ENCODE data around the gene MCHR2. TPM values are rescaled to one million over a fixed set of nuclear protein-coding genes. Genes with fewer than 3 reads are reported as not detected.
A peak's percentile ranks its signal among the peaks of the same experiment; 100 is the strongest.
"Not testable (repeated sequence)": the region's sequence is repeated elsewhere in the genome, so short reads cannot be mapped to it uniquely, and the experiment has no call there.

MCHR2 gene, protein sequence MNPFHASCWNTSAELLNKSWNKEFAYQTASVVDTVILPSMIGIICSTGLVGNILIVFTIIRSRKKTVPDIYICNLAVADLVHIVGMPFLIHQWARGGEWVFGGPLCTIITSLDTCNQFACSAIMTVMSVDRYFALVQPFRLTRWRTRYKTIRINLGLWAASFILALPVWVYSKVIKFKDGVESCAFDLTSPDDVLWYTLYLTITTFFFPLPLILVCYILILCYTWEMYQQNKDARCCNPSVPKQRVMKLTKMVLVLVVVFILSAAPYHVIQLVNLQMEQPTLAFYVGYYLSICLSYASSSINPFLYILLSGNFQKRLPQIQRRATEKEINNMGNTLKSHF
- total RNA-seq (not detected), polyA plus RNA-seq (ENCODE audit: insufficient read length in 6 of 6) (not detected)
- long read RNA-seq, donor 1, result 0 reads
- long read RNA-seq, donor 2, result 0 reads
- long read RNA-seq, donor 3, result 0 reads
- long read RNA-seq, donor 4, result 0 reads
- long read RNA-seq, donor 5, result 0 reads
- long read RNA-seq, donor 6, result 0 reads
- long read RNA-seq, donor 7, result 0 reads
- long read RNA-seq, donor 8, result 0 reads
- long read RNA-seq, donor 9, result 0 reads
- long read RNA-seq, donor 10, result 0 reads
- long read RNA-seq, donor 11, result 0 reads
- long read RNA-seq, donor 12, result 0 reads

DNA sequence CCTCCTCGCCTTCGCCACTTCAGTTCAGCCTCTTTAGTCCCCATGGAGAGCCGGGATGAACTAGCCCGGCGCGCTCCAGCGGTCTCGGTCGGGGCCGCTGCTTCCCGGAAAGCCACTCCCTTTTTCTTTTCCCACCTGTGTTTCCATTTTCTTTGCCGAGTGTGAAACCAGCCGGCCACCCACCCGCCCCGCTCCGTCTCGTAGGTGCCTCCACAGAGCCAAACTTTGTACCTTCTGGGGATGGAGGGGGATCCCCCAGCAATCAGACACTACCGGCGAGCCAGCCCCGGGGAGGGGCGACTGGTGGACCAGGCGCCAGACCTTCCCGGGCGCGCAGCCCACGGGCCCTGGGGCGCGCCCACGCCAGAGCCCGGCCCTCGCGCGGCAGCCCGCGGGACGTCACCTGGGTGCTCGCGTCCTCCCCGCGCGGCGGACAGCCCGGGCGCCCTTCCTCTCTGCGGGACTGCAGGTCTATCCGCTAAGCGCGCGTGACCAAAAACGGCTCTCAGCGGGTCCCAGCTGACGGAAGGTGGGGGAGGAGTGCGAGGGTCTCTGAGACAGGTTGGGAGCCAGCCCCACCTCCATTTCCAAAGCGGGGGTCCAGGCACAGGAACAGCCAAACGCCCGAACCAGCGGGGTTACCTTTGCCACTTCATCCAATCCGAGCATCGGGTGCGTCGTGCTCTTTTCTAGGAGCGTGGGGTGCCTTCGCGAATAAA lies at the start of gene MCHR2:
MCHR2 (minus strand) TSS at position 691 of the 719 bp plus-strand sequence. CDS start 38,076 bp downstream, outside the sequence.
- intact Hi-C loops (cut with DNase I), result loop anchor here in 1 of 2 donors (10.0 kb wide), 1 partner anchor 119 kb away; no protein-coding TSS in a partner anchor
- peak within 1 kb of the TSS in 1 of 2 donors; percentile 7 for H3K4me3 ChIP-seq
- H3K27ac ChIP-seq, result no peak within 1 kb of the TSS
- H3K4me1 ChIP-seq, result no peaks in the 10 kb centered on the region
- H3K36me3 ChIP-seq, result no peaks in the 10 kb centered on the region
- TF ChIP-seq, protein P1, sequence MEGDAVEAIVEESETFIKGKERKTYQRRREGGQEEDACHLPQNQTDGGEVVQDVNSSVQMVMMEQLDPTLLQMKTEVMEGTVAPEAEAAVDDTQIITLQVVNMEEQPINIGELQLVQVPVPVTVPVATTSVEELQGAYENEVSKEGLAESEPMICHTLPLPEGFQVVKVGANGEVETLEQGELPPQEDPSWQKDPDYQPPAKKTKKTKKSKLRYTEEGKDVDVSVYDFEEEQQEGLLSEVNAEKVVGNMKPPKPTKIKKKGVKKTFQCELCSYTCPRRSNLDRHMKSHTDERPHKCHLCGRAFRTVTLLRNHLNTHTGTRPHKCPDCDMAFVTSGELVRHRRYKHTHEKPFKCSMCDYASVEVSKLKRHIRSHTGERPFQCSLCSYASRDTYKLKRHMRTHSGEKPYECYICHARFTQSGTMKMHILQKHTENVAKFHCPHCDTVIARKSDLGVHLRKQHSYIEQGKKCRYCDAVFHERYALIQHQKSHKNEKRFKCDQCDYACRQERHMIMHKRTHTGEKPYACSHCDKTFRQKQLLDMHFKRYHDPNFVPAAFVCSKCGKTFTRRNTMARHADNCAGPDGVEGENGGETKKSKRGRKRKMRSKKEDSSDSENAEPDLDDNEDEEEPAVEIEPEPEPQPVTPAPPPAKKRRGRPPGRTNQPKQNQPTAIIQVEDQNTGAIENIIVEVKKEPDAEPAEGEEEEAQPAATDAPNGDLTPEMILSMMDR (IDR thresholded peaks at IDR 0.05), result no peak
- DNase-seq, result peak in 1 of 4 donors; percentile 74
- H3K9me3 ChIP-seq, result no peaks in the 10 kb centered on the region
- peak; percentile 56 for ATAC-seq
- H3K27me3 ChIP-seq, result peaks cover 26 to 46% of the 10 kb centered on the region in 2 donors

DNA sequence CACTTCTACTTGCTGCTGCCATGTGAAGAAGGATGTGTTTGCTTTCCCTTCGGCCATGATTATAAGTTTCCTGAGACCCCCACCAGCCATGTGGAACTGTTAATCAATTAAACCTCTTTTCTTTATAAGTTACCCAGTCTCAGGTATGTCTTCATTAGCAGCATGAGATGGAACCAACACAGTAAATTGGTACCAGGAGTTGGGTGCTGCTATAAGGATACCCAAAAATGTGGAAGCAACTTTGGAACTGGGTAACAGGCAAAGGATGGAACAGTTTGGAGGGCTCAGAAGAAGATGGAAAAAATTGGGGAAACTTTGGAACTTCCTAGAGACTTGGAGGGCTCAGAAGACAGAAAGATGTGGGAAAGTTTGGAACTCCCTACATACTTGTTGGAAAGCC lies 44.5 kb upstream of the MCHR2 start:
- H3K27ac ChIP-seq; ATAC-seq; H3K9me3 ChIP-seq; H3K27me3 ChIP-seq; H3K36me3 ChIP-seq; H3K4me3 ChIP-seq; DNase-seq; intact Hi-C loops (cut with DNase I); H3K4me1 ChIP-seq: not testable (repeated sequence)

DNA sequence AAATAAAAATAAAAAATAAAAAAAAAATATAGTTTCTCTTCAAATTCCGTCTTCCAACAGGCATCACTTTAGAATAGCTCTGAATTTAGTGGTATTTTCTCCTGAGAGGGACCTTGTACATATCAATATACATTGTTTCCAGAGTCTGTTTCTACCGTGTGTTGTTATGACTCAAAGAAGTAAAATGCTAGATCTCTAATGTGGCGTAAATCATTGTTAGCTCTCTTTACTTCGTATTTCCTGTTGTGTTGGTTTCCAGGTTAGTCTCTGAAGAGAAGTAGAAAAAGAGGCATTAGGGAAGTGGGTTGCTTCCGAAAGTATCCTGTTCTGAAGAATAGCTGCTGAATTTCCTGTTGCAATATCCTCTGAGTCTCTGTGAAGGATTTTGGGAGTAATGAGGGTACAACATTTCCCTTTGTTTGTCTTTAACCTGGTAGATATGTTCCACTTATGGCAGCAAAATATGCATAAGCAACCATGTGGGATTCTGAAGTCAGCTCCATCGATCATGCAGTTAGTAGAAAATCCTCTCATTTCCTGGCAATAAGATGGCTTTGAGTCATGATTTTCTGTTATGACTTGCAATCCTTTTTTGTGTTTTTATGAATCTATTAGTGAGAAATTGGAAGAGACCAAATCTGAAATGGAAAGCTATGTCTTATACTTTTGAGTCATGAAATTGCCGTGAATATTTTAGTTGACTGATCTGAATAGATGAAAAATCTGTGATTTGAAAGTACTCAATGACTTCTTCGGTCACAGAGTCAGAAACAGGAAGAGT lies 42.0 kb upstream of the MCHR2 start:
- H3K27ac ChIP-seq, result no peak overlapping the region
- no peaks in the 10 kb centered on the region for H3K9me3 ChIP-seq
- intact Hi-C loops (cut with DNase I), result no loop called here
- H3K4me3 ChIP-seq, result no peak overlapping the region
- no peaks in the 10 kb centered on the region for H3K4me1 ChIP-seq
- no peak for DNase-seq
- TF ChIP-seq, protein P1 (IDR thresholded peaks at IDR 0.05), result no peak
- no peaks in the 10 kb centered on the region for H3K27me3 ChIP-seq
- no peak for ATAC-seq
- H3K36me3 ChIP-seq, result no peaks in the 10 kb centered on the region

DNA sequence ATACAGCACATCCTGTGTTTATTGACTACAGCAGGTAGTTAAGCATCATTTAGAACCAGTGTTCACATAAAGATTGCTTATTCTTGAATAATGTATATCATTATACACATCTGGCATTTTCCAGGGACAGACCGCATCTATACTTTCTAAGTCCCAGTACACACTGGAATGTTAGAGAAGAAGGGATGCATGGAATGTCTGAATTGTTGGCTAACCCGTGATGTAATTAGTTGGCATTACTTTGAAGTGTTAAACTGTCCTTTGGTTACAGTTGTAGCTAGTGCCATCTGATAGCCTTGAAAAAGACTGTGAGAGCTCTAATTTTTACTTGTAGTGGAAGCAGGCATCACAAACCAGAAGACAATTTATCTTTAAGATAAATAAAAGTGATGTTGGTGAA lies 29.8 kb upstream of the MCHR2 start:
- H3K4me1 ChIP-seq, result no peaks in the 10 kb centered on the region
- intact Hi-C loops (cut with DNase I), result no loop called here
- H3K27ac ChIP-seq, result no peak overlapping the region
- no peaks in the 10 kb centered on the region for H3K9me3 ChIP-seq
- H3K4me3 ChIP-seq, result no peak overlapping the region
- DNase-seq, result no peak
- no peaks in the 10 kb centered on the region for H3K36me3 ChIP-seq
- ATAC-seq, result no peak
- TF ChIP-seq, protein P1 (IDR thresholded peaks at IDR 0.05), result no peak
- no peaks in the 10 kb centered on the region for H3K27me3 ChIP-seq

DNA sequence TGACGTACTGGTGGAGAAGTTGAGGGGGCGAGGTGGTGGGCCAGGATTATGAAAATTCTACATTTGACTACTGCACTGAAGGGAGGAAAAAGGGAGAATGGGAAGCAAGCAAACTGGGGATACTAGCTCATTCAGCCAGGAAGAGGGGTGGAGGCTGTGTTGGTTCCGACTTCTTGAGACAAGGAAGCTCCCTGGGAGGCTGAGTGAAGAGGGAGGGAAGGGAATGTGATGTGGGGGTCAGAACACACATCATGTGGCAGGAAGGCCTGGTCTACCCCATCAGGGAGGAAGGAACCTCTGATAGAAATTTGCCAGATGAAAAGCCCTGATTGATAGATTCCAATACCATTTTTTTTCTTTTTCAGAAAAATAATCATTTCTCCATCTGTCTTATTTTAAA lies 28.8 kb upstream of the MCHR2 start:
- peaks cover 0 to 4% of the 10 kb centered on the region in 2 donors for H3K9me3 ChIP-seq
- H3K4me1 ChIP-seq, result no peaks in the 10 kb centered on the region
- no peaks in the 10 kb centered on the region for H3K36me3 ChIP-seq
- DNase-seq (no peak), ATAC-seq (no peak)
- TF ChIP-seq, protein P1 (IDR thresholded peaks at IDR 0.05), result no peak
- H3K27me3 ChIP-seq, result no peaks in the 10 kb centered on the region
- H3K4me3 ChIP-seq, result no peak overlapping the region
- intact Hi-C loops (cut with DNase I), result no loop called here
- H3K27ac ChIP-seq, result no peak overlapping the region
